Measurements from ENCODE around the gene AK5. TPM values are rescaled to one million over a fixed set of nuclear protein-coding genes. Genes with fewer than 3 reads are reported as not detected.

AK5 gene
- total RNA-seq, 2 donors from 2014 or later = 1.2 TPM; not detected in 1

- no peak overlapping the region for H3K4me3 Mint-ChIP-seq
- ATAC-seq (no peak), DNase-seq (ENCODE audit: low spot score) (no peak)
- no peak overlapping the region for H3K27ac Mint-ChIP-seq
- no peaks in the 10 kb centered on the region for H3K9me3 Mint-ChIP-seq
- no peaks in the 10 kb centered on the region for H3K36me3 Mint-ChIP-seq
- peaks cover 0 to 4% of the 10 kb centered on the region in 2 donors for H3K27me3 Mint-ChIP-seq
- H3K4me1 Mint-ChIP-seq (ENCODE audit: low read depth in 2 of 2) = peaks cover 5% of the 10 kb centered on the region in 2 donors
Measured at GRCh38 chr1:77550135-77550534, 268.3 kb downstream of the AK5 start.

- no peaks in the 10 kb centered on the region for H3K9me3 Mint-ChIP-seq
- peaks cover 0 to 4% of the 10 kb centered on the region in 2 donors for H3K27me3 Mint-ChIP-seq
- no peak overlapping the region for H3K27ac Mint-ChIP-seq
- DNase-seq (ENCODE audit: low spot score) (no peak), ATAC-seq (no peak)
- H3K4me1 Mint-ChIP-seq (ENCODE audit: low read depth in 2 of 2) = peaks cover 0 to 3% of the 10 kb centered on the region in 2 donors
- no peaks in the 10 kb centered on the region for H3K36me3 Mint-ChIP-seq
- H3K4me3 Mint-ChIP-seq = no peak overlapping the region
Measured at GRCh38 chr1:77552626-77553025, 270.8 kb downstream of the AK5 start.

GRCh38 chr1:77553568-77554291, 271.9 kb downstream of the AK5 start:
- no peak overlapping the region for H3K4me3 Mint-ChIP-seq
- H3K4me1 Mint-ChIP-seq (ENCODE audit: low read depth in 2 of 2) = peaks cover 0 to 3% of the 10 kb centered on the region in 2 donors
- H3K9me3 Mint-ChIP-seq = no peaks in the 10 kb centered on the region
- ATAC-seq = no peak
- no peaks in the 10 kb centered on the region for H3K36me3 Mint-ChIP-seq
- DNase-seq (ENCODE audit: low spot score) = no peak
- peaks cover 0 to 4% of the 10 kb centered on the region in 2 donors for H3K27me3 Mint-ChIP-seq
- H3K27ac Mint-ChIP-seq = no peak overlapping the region

- Mint-ChIP-seq H3K9me3 (no peaks in the 10 kb centered on the region), H3K36me3 (no peaks in the 10 kb centered on the region), H3K27me3 (peaks cover 0 to 2% of the 10 kb centered on the region in 2 donors), H3K27ac (no peak overlapping the region), H3K4me1 (ENCODE audit: low read depth in 2 of 2) (peaks cover 0 to 3% of the 10 kb centered on the region in 2 donors), H3K4me3 (no peak overlapping the region)
- no peak for ATAC-seq
- DNase-seq (ENCODE audit: low spot score) = no peak
Measured at GRCh38 chr1:77556045-77556444, 274.2 kb downstream of the AK5 start.

- no peak for ATAC-seq
- Mint-ChIP-seq H3K27me3 (no peaks in the 10 kb centered on the region), H3K4me1 (ENCODE audit: low read depth in 2 of 2) (peaks cover 0 to 3% of the 10 kb centered on the region in 2 donors), H3K27ac (no peak overlapping the region), H3K36me3 (no peaks in the 10 kb centered on the region), H3K9me3 (no peaks in the 10 kb centered on the region), H3K4me3 (no peak overlapping the region)
- no peak for DNase-seq (ENCODE audit: low spot score)
Measured at GRCh38 chr1:77557053-77557452, 275.2 kb downstream of the AK5 start.

GRCh38 chr1:77558591-77559164, 276.9 kb downstream of the AK5 start:
- Mint-ChIP-seq H3K4me3 (no peak overlapping the region), H3K27ac (no peak overlapping the region), H3K36me3 (no peaks in the 10 kb centered on the region), H3K4me1 (ENCODE audit: low read depth in 2 of 2) (peaks cover 0 to 3% of the 10 kb centered on the region in 2 donors), H3K27me3 (no peaks in the 10 kb centered on the region), H3K9me3 (no peaks in the 10 kb centered on the region)
- no peak for ATAC-seq
- no peak for DNase-seq (ENCODE audit: low spot score)

GRCh38 chr1:77560741-77561140, 278.9 kb downstream of the AK5 start:
- DNase-seq (ENCODE audit: low spot score) (no peak), ATAC-seq (no peak)
- H3K27ac Mint-ChIP-seq = no peak overlapping the region
- no peak overlapping the region for H3K4me3 Mint-ChIP-seq
- no peaks in the 10 kb centered on the region for H3K27me3 Mint-ChIP-seq
- H3K9me3 Mint-ChIP-seq = no peaks in the 10 kb centered on the region
- H3K36me3 Mint-ChIP-seq = peaks cover 6% of the 10 kb centered on the region
- H3K4me1 Mint-ChIP-seq (ENCODE audit: low read depth in 2 of 2) = peaks cover 0 to 8% of the 10 kb centered on the region in 2 donors

GRCh38 chr1:77562596-77563150, 280.9 kb downstream of the AK5 start:
- Mint-ChIP-seq H3K4me3 (no peak overlapping the region), H3K27me3 (no peaks in the 10 kb centered on the region), H3K36me3 (peaks cover 17% of the 10 kb centered on the region), H3K4me1 (ENCODE audit: low read depth in 2 of 2) (peaks cover 0 to 6% of the 10 kb centered on the region in 2 donors), H3K9me3 (no peaks in the 10 kb centered on the region), H3K27ac (no peak overlapping the region)
- DNase-seq (ENCODE audit: low spot score) (no peak), ATAC-seq (no peak)

GRCh38 chr1:77565321-77565720, 283.5 kb downstream of the AK5 start:
- Mint-ChIP-seq H3K36me3 (peaks cover 29% of the 10 kb centered on the region), H3K4me3 (no peak overlapping the region), H3K27ac (no peak overlapping the region), H3K9me3 (no peaks in the 10 kb centered on the region), H3K27me3 (no peaks in the 10 kb centered on the region), H3K4me1 (ENCODE audit: low read depth in 2 of 2) (peaks cover 0 to 6% of the 10 kb centered on the region in 2 donors)
- DNase-seq (ENCODE audit: low spot score) (no peak), ATAC-seq (no peak)

- no peaks in the 10 kb centered on the region for H3K9me3 Mint-ChIP-seq
- H3K4me3 Mint-ChIP-seq = no peak overlapping the region
- no peak for ATAC-seq
- H3K36me3 Mint-ChIP-seq = peaks cover 26% of the 10 kb centered on the region
- DNase-seq (ENCODE audit: low spot score) = no peak
- H3K27me3 Mint-ChIP-seq = no peaks in the 10 kb centered on the region
- H3K27ac Mint-ChIP-seq = no peak overlapping the region
- no peaks in the 10 kb centered on the region for H3K4me1 Mint-ChIP-seq (ENCODE audit: low read depth in 2 of 2)
Measured at GRCh38 chr1:77571642-77572041, 289.8 kb downstream of the AK5 start.

GRCh38 chr1:77579547-77579946, 297.7 kb downstream of the AK5 start:
- H3K27ac Mint-ChIP-seq = no peak overlapping the region
- H3K36me3 Mint-ChIP-seq = peaks cover 14% of the 10 kb centered on the region
- ATAC-seq (no peak), DNase-seq (ENCODE audit: low spot score) (no peak)
- H3K9me3 Mint-ChIP-seq = no peaks in the 10 kb centered on the region
- H3K27me3 Mint-ChIP-seq = no peaks in the 10 kb centered on the region
- no peak overlapping the region for H3K4me3 Mint-ChIP-seq
- H3K4me1 Mint-ChIP-seq (ENCODE audit: low read depth in 2 of 2) = no peaks in the 10 kb centered on the region

GRCh38 chr1:77582905-77583304, 301.1 kb downstream of the AK5 start:
- H3K4me1 Mint-ChIP-seq (ENCODE audit: low read depth in 2 of 2) = no peaks in the 10 kb centered on the region
- no peaks in the 10 kb centered on the region for H3K9me3 Mint-ChIP-seq
- ATAC-seq = no peak
- DNase-seq (ENCODE audit: low spot score) = no peak
- H3K27me3 Mint-ChIP-seq = no peaks in the 10 kb centered on the region
- H3K36me3 Mint-ChIP-seq = peaks cover 7% of the 10 kb centered on the region
- H3K4me3 Mint-ChIP-seq = no peak overlapping the region
- no peak overlapping the region for H3K27ac Mint-ChIP-seq

- Mint-ChIP-seq H3K36me3 (peaks cover 7% of the 10 kb centered on the region), H3K27me3 (no peaks in the 10 kb centered on the region), H3K9me3 (no peaks in the 10 kb centered on the region), H3K4me1 (ENCODE audit: low read depth in 2 of 2) (no peaks in the 10 kb centered on the region), H3K4me3 (no peak overlapping the region), H3K27ac (no peak overlapping the region)
- DNase-seq (ENCODE audit: low spot score) = no peak
- no peak for ATAC-seq
Measured at GRCh38 chr1:77583483-77583882, 301.7 kb downstream of the AK5 start.

- ATAC-seq (no peak), DNase-seq (ENCODE audit: low spot score) (no peak)
- Mint-ChIP-seq H3K27ac (no peak overlapping the region), H3K27me3 (no peaks in the 10 kb centered on the region), H3K36me3 (peaks cover 7% of the 10 kb centered on the region), H3K9me3 (no peaks in the 10 kb centered on the region), H3K4me3 (no peak overlapping the region), H3K4me1 (ENCODE audit: low read depth in 2 of 2) (no peaks in the 10 kb centered on the region)
Measured at GRCh38 chr1:77584884-77585283, 303.1 kb downstream of the AK5 start.

All from natural killer cell treated with Interleukin-12 subunit alpha and Interleukin-12 subunit beta and Interleukin-15 and Interleukin-18, amount 100 ng/mL, for 72 hours (primary cell).